Activated CD8-positive, alpha-beta memory T cell treated with anti-CD3 and anti-CD28 coated beads, Interleukin-2, amount 50 U/mL, for 1 hour (primary cell): ENCODE results near the gene DSTYK.

Experiments used
- DNase-seq: peaks from one replicate; pipeline ENCODE4 v3.0.0-alpha.2; 2020; ENCODE audit errors: extremely low read depth

DSTYK gene

DNA sequence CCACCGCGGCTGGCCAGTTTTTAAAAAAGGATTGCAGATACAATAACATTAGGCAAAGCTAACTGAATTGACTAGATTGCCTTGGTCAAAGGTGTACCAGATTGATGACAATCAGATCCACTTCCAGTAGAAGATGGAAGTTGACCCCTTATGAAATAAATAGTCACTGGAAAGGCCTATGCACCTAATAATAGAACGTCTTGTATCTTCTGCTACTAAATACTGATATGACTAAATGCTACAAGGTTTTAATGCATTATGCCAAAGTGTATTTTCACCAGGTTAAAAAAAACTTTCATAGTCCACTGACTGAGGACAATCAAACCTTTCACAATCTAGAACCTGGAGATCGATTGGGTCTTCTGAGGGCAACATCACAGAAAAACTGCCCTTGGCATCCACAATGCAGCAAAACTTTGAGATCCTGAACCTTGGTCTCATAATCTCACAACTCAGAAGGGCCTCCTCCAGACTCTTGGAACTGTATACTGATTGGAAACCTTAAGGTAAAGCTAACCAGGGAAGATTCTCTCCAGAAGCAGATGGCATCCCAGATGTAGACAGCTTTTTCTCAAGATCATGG lies 82.0 kb downstream of the DSTYK start:
- no peak for DNase-seq

DNA sequence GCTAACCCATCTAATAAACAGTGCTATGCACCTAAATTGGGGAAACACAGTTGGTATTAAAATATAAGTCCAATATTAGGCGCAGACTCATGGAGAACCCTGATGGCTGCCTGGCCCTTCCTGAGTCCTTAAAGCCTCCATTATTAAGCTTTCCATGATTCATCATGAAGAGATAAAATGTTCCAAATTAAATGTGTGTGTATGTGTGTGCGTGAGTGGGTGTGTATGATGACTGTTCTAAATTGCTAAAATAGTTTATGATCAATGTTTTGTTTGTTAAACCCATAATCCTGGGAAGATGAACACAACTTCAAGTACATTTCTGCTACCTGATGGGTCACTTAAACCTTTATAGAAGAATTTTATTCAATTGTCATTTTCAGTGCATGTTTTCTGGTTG lies 83.5 kb downstream of the DSTYK start:
- DNase-seq, result no peak

DNA sequence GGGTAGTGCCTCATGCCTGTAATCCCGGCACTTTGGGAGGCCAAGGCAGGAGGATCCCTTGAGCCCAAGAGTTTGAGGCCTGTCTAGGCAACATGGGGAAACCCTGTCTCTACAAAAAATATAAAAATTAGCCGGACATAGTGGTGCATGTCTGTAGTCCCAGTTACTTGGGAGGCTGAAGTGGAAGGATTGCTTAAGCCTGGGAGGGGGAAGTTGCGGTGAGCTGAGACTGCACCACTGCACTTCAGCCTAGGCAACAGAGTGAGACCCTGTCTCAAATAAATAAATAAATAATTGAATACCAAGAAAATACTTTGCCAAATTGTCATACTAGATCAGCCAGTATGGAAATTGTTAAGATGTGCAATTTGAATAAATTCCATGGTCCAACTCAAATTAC lies 83.9 kb downstream of the DSTYK start:
- DNase-seq, result no peak

GRCh38 chr1:205124726-205125125 lies 86.8 kb downstream of the DSTYK start:
- no peak for DNase-seq

- no peak for DNase-seq
Measured at GRCh38 chr1:205122489-205122882, 89.0 kb downstream of the DSTYK start.

DNA sequence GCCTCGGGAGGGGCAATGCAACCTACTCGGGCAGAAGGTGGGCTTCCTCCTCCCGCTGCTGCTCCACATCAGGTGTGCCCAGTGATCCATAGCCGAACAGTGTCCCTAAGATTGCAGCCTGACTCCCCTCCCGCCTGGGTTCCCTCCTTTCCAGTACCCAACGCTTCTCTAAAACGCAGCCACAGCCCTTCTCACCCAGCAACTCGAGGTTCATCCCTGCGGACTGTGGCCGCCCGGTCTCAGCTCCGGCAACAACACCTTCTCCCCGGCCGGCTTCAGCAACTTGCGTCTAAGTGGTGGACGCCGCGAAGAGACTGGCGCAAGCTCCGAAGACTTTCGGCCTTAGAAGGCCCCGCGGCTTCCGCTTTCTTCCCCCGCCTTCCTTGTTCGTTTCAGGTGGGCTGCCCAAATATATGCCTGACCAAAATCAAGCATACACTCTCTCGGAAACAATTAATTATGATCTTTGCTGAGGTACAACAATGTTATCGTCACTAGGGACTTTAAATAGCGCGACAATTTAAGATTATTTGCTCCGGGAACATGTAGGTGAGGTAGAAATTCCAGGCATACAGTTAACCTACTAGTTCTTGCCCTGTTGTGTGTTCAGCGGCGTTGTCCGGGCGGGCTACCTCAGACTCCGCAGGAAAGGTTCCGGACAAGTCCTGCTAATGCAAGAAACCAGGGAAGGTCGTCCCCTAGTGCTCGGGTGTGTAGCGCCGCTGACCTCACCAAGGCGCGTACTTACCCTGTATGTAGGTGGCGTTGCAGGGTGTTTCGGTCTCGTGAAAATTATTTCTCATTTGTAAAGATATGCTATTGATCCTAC lies 89.6 kb downstream of the DSTYK start, which contains the start of gene RBBP5:
RBBP5 (minus strand) TSS at position 319 of the 829 bp plus-strand sequence; CDS start at position 214, 105 bp downstream.
- DNase-seq, result peak; percentile 91

- no peak for DNase-seq
Measured at GRCh38 chr1:205118752-205119151, 92.8 kb downstream of the DSTYK start.

- no peak for DNase-seq
Measured at GRCh38 chr1:205111354-205111753, 100.1 kb downstream of the DSTYK start.

DNA sequence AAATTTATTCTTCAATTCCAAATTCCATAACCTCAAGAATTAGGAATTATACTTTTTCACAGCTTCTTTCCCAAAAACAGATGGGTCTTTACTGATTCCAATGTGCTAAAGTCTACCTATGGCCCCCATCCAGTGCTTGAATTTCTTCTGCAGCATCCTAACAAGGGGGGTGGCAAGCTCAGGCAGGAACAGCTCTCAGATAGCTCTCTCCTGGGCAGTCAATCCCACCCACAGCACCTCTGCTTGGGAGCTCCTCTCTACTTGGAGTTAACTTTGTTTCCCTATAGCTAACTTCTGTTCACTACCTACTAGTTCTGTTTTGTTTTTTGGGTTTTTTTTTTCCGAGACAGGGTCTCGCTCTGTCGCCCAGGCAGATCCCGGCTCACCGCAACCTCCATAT lies 101.8 kb downstream of the DSTYK start:
- DNase-seq, result no peak

- DNase-seq, result no peak
Measured at GRCh38 chr1:205109269-205109668, 102.2 kb downstream of the DSTYK start.

- no peak for DNase-seq
Measured at GRCh38 chr1:205108464-205108863, 103.0 kb downstream of the DSTYK start.

- no peak for DNase-seq
Measured at GRCh38 chr1:205107327-205107726, 104.2 kb downstream of the DSTYK start.

GRCh38 chr1:205102404-205102803 lies 109.1 kb downstream of the DSTYK start:
- DNase-seq, result no peak

DNA sequence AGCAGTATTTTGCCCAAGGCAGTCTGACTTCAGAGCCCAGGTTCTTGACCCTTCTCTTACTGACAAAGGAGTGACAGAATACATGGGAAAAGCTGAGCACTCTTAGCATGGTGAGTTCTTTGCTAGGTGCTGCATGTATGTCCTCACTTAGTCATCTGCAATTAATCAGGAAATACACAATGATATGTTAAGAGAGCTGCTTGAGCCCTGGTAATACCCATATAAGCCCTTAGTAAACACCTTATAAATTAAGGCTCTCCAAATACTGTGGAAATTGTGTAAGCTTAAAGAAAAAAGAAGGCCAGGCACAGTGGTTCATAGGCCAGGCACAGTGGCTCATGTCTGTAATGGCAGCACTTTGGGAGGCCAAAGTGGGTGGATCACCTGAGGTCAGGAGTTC lies 113.3 kb downstream of the DSTYK start:
- DNase-seq, result no peak

GRCh38 chr1:205095422-205095821 lies 116.1 kb downstream of the DSTYK start:
- DNase-seq, result no peak
